Mesothelial cell of epicardium (in vitro differentiated cells): ENCODE data around the gene NGRN. TPM values are rescaled to one million over a fixed set of nuclear protein-coding genes. Genes with fewer than 3 reads are reported as not detected.
"Not testable (repeated sequence)": the region's sequence is repeated elsewhere in the genome, so short reads cannot be mapped to it uniquely, and the experiment has no call there.

ENCODE experiments used
- DNase-seq, 2 experiments: peaks; one replicate each; pipeline ENCODE4 v3.0.0; 2021; ENCODE audit warnings: low spot score in 2 of 2; ENCODE audit not compliant: unreplicated experiment in 2 of 2
- H3K27ac Mint-ChIP-seq: 2 replicates; pipeline ENCODE4 v1.8.0; 2021; ENCODE audit warnings: mixed read lengths
- H3K27me3 Mint-ChIP-seq: 2 replicates; pipeline ENCODE4 v1.8.0; 2021; ENCODE audit warnings: low read depth, mixed read lengths
- H3K36me3 Mint-ChIP-seq: 2 replicates; pipeline ENCODE4 v1.8.0; 2021; ENCODE audit warnings: mixed read lengths
- H3K4me1 Mint-ChIP-seq: 2 replicates; pipeline ENCODE4 v1.8.0; 2021; ENCODE audit warnings: mixed read lengths
- H3K4me3 Mint-ChIP-seq: 2 replicates; pipeline ENCODE4 v1.8.0; 2021; ENCODE audit warnings: mild to moderate bottlenecking, moderate library complexity, mixed read lengths
- H3K9me3 Mint-ChIP-seq: 2 replicates; pipeline ENCODE4 v1.8.0; 2021; ENCODE audit warnings: mixed read lengths
- CTCF ChIP-seq: fragments of 200-600 bp; sonication (generic); IDR thresholded peaks from one replicate; pipeline ENCODE4 v1.5.0; 2021; ENCODE audit warnings: antibody characterized with exemption; ENCODE audit not compliant: unreplicated experiment
- total RNA-seq: library from RNA; stranded (reverse); gene quantifications from 3 replicates; pipeline ENCODE4 v1.2.1, GENCODE V29; 2021

Gene NGRN
- total RNA-seq, 1 donor from 2014 or later = 93.4 TPM

GRCh38 chr15:90294159-90294558, 28.7 kb downstream of the NGRN start:
- Mint-ChIP-seq H3K4me3 (no peak overlapping the region), H3K4me1 (peaks cover 8% of the 10 kb centered on the region), H3K36me3 (no peaks in the 10 kb centered on the region), H3K27ac (no peak overlapping the region), H3K27me3 (no peaks in the 10 kb centered on the region), H3K9me3 (peaks cover 4% of the 10 kb centered on the region)
- TF ChIP-seq CTCF = no peak
- DNase-seq = no peak

GRCh38 chr15:90294601-90295269, 29.3 kb downstream of the NGRN start:
- no peak for TF ChIP-seq CTCF
- no peak overlapping the region for H3K4me3 Mint-ChIP-seq
- peaks cover 8% of the 10 kb centered on the region for H3K4me1 Mint-ChIP-seq
- no peak overlapping the region for H3K27ac Mint-ChIP-seq
- H3K9me3 Mint-ChIP-seq = peaks cover 4% of the 10 kb centered on the region
- no peaks in the 10 kb centered on the region for H3K27me3 Mint-ChIP-seq
- no peaks in the 10 kb centered on the region for H3K36me3 Mint-ChIP-seq
- no peak for DNase-seq

GRCh38 chr15:90295270-90295648, 29.8 kb downstream of the NGRN start:
- Mint-ChIP-seq H3K9me3 (peaks cover 4% of the 10 kb centered on the region), H3K4me1 (peaks cover 8% of the 10 kb centered on the region)

GRCh38 chr15:90296316-90296884, 30.9 kb downstream of the NGRN start:
- DNase-seq, H3K27me3 Mint-ChIP-seq, H3K9me3 Mint-ChIP-seq, H3K36me3 Mint-ChIP-seq, H3K27ac Mint-ChIP-seq, H3K4me3 Mint-ChIP-seq: not testable (repeated sequence)
- peaks cover 10% of the 10 kb centered on the region for H3K4me1 Mint-ChIP-seq

More at GRCh38 chr15:90295270-90295648, 29.8 kb downstream of the NGRN start:
- no peak for DNase-seq
- no peak for TF ChIP-seq CTCF
- H3K4me3 Mint-ChIP-seq = no peak overlapping the region
- no peaks in the 10 kb centered on the region for H3K36me3 Mint-ChIP-seq
- no peak overlapping the region for H3K27ac Mint-ChIP-seq
- no peaks in the 10 kb centered on the region for H3K27me3 Mint-ChIP-seq

- Mint-ChIP-seq H3K27ac (no peak overlapping the region), H3K4me3 (no peak overlapping the region), H3K9me3 (peaks cover 4% of the 10 kb centered on the region), H3K27me3 (no peaks in the 10 kb centered on the region), H3K4me1 (peaks cover 10% of the 10 kb centered on the region), H3K36me3 (no peaks in the 10 kb centered on the region)
- DNase-seq = no peak
- no peak for TF ChIP-seq CTCF
These were observed 31.5 kb downstream of the NGRN start for GRCh38 chr15:90297021-90297420.

- peaks cover 2% of the 10 kb centered on the region for H3K4me1 Mint-ChIP-seq
- peak overlapping the region; percentile 39 for H3K27ac Mint-ChIP-seq
- peaks cover 4% of the 10 kb centered on the region for H3K9me3 Mint-ChIP-seq
- DNase-seq = no peak
- no peak for TF ChIP-seq CTCF
- H3K4me3 Mint-ChIP-seq = no peak overlapping the region
- no peaks in the 10 kb centered on the region for H3K27me3 Mint-ChIP-seq
- no peaks in the 10 kb centered on the region for H3K36me3 Mint-ChIP-seq
These were observed 35.1 kb downstream of the NGRN start for GRCh38 chr15:90300541-90300940.
